Measurements from ENCODE around the gene RGS12.

RGS12 gene

GRCh38 chr4:3288571-3289094 is 4.2 kb upstream of the RGS12 start:
- WGBS (ENCODE audit: extremely low coverage, insufficient coverage, low lambda C conversion rate), result no CpG with 5 or more reads among the region's 11 CpGs
- no peak for DNase-seq
- Histone ChIP-seq H3K36me3 (ENCODE audit: control insufficient read depth, insufficient read depth, low read length) (no peaks in the 10 kb centered on the region), H3K4me2 (ENCODE audit: low read length) (no peak overlapping the region), H4K5ac (ENCODE audit: low read length) (no peak overlapping the region), H3K9ac (ENCODE audit: low read length) (no peak overlapping the region), H3K56ac (ENCODE audit: low read length) (no peak overlapping the region), H2BK120ac (ENCODE audit: low read depth, low read length) (no peak overlapping the region), H3K79me2 (ENCODE audit: control insufficient read depth, insufficient read depth, low read length) (no peaks in the 10 kb centered on the region), H3K18ac (ENCODE audit: low read length) (no peak overlapping the region), H3K4ac (ENCODE audit: low read depth, low read length) (no peak overlapping the region), H3K4me3 (ENCODE audit: low read length) (no peak overlapping the region), H4K8ac (ENCODE audit: low read depth, low read length) (no peak overlapping the region), H3K4me1 (ENCODE audit: control insufficient read depth, low read depth, low read length) (no peaks in the 10 kb centered on the region), H3K27ac (ENCODE audit: low read depth, low read length) (no peak overlapping the region), H3K27me3 (ENCODE audit: insufficient read depth, low read length, poor library complexity) (no peaks in the 10 kb centered on the region), H2AK5ac (ENCODE audit: low read length) (no peak overlapping the region), H2BK5ac (ENCODE audit: low read length) (no peak overlapping the region), H3K79me1 (ENCODE audit: low read length) (no peaks in the 10 kb centered on the region), H2BK15ac (replicated peaks; ENCODE audit: low read depth) (no peak overlapping the region), H3K23ac (ENCODE audit: low read length) (no peak overlapping the region)

- H4K5ac ChIP-seq (ENCODE audit: low read length), result no peak overlapping the region
- H2BK120ac ChIP-seq (ENCODE audit: low read depth, low read length), result no peak overlapping the region
- H3K56ac ChIP-seq (ENCODE audit: low read length), result no peak overlapping the region
- no peak overlapping the region for H2BK15ac ChIP-seq (replicated peaks; ENCODE audit: low read depth)
- H4K8ac ChIP-seq (ENCODE audit: low read depth, low read length), result no peak overlapping the region
- H3K9ac ChIP-seq (ENCODE audit: low read length), result no peak overlapping the region
- no peak overlapping the region for H3K4ac ChIP-seq (ENCODE audit: low read depth, low read length)
- no peak overlapping the region for H3K18ac ChIP-seq (ENCODE audit: low read length)
- WGBS (ENCODE audit: extremely low coverage, insufficient coverage, low lambda C conversion rate), result no CpG with 5 or more reads among the region's 11 CpGs
- no peak overlapping the region for H3K23ac ChIP-seq (ENCODE audit: low read length)
- peaks cover 4% of the 10 kb centered on the region for H3K4me1 ChIP-seq (ENCODE audit: control insufficient read depth, low read depth, low read length)
- no peak overlapping the region for H3K4me3 ChIP-seq (ENCODE audit: low read length)
- no peak overlapping the region for H3K4me2 ChIP-seq (ENCODE audit: low read length)
- no peaks in the 10 kb centered on the region for H3K27me3 ChIP-seq (ENCODE audit: insufficient read depth, low read length, poor library complexity)
- no peaks in the 10 kb centered on the region for H3K79me2 ChIP-seq (ENCODE audit: control insufficient read depth, insufficient read depth, low read length)
- no peak overlapping the region for H2BK5ac ChIP-seq (ENCODE audit: low read length)
- peaks cover 2% of the 10 kb centered on the region for H3K79me1 ChIP-seq (ENCODE audit: low read length)
- H3K36me3 ChIP-seq (ENCODE audit: control insufficient read depth, insufficient read depth, low read length), result no peaks in the 10 kb centered on the region
- H2AK5ac ChIP-seq (ENCODE audit: low read length), result no peak overlapping the region
- no peak overlapping the region for H3K27ac ChIP-seq (ENCODE audit: low read depth, low read length)
- no peak for DNase-seq
These were observed 2.3 kb upstream of the RGS12 start for GRCh38 chr4:3290476-3290875.

GRCh38 chr4:3290889-3291321 is 1.9 kb upstream of the RGS12 start:
- DNase-seq, result no peak
- Histone ChIP-seq H3K18ac (ENCODE audit: low read length) (no peak overlapping the region), H2AK5ac (ENCODE audit: low read length) (no peak overlapping the region), H4K8ac (ENCODE audit: low read depth, low read length) (no peak overlapping the region), H3K27ac (ENCODE audit: low read depth, low read length) (no peak overlapping the region), H3K9ac (ENCODE audit: low read length) (no peak overlapping the region), H3K4me2 (ENCODE audit: low read length) (no peak overlapping the region), H3K79me2 (ENCODE audit: control insufficient read depth, insufficient read depth, low read length) (no peaks in the 10 kb centered on the region), H3K36me3 (ENCODE audit: control insufficient read depth, insufficient read depth, low read length) (no peaks in the 10 kb centered on the region), H3K4me1 (ENCODE audit: control insufficient read depth, low read depth, low read length) (peaks cover 4% of the 10 kb centered on the region), H3K56ac (ENCODE audit: low read length) (no peak overlapping the region), H3K4me3 (ENCODE audit: low read length) (no peak overlapping the region), H3K4ac (ENCODE audit: low read depth, low read length) (no peak overlapping the region), H3K23ac (ENCODE audit: low read length) (no peak overlapping the region), H2BK5ac (ENCODE audit: low read length) (no peak overlapping the region), H4K5ac (ENCODE audit: low read length) (no peak overlapping the region), H2BK120ac (ENCODE audit: low read depth, low read length) (no peak overlapping the region), H3K79me1 (ENCODE audit: low read length) (peaks cover 2% of the 10 kb centered on the region), H2BK15ac (replicated peaks; ENCODE audit: low read depth) (no peak overlapping the region), H3K27me3 (ENCODE audit: insufficient read depth, low read length, poor library complexity) (no peaks in the 10 kb centered on the region)
- no CpG with 5 or more reads among the region's 9 CpGs for WGBS (ENCODE audit: extremely low coverage, insufficient coverage, low lambda C conversion rate)

- Histone ChIP-seq H3K9ac (ENCODE audit: low read length) (peak overlapping the region; percentile 82), H2BK5ac (ENCODE audit: low read length) (no peak overlapping the region), H3K79me2 (ENCODE audit: control insufficient read depth, insufficient read depth, low read length) (no peaks in the 10 kb centered on the region), H2AK5ac (ENCODE audit: low read length) (no peak overlapping the region), H3K4me3 (ENCODE audit: low read length) (peak overlapping the region; percentile 65), H3K4ac (ENCODE audit: low read depth, low read length) (no peak overlapping the region), H3K18ac (ENCODE audit: low read length) (no peak overlapping the region), H3K4me1 (ENCODE audit: control insufficient read depth, low read depth, low read length) (peaks cover 4% of the 10 kb centered on the region), H3K4me2 (ENCODE audit: low read length) (peak overlapping the region; percentile 93), H3K79me1 (ENCODE audit: low read length) (peaks cover 2% of the 10 kb centered on the region), H3K27ac (ENCODE audit: low read depth, low read length) (no peak overlapping the region), H4K8ac (ENCODE audit: low read depth, low read length) (no peak overlapping the region), H2BK15ac (replicated peaks; ENCODE audit: low read depth) (no peak overlapping the region), H3K36me3 (ENCODE audit: control insufficient read depth, insufficient read depth, low read length) (no peaks in the 10 kb centered on the region), H3K27me3 (ENCODE audit: insufficient read depth, low read length, poor library complexity) (no peaks in the 10 kb centered on the region), H3K23ac (ENCODE audit: low read length) (no peak overlapping the region), H3K56ac (ENCODE audit: low read length) (peak overlapping the region; percentile 86), H4K5ac (ENCODE audit: low read length) (no peak overlapping the region), H2BK120ac (ENCODE audit: low read depth, low read length) (no peak overlapping the region)
- no CpG with 5 or more reads among the region's 24 CpGs for WGBS (ENCODE audit: extremely low coverage, insufficient coverage, low lambda C conversion rate)
- DNase-seq, result peak; percentile 67
These were observed 1.3 kb upstream of the RGS12 start for GRCh38 chr4:3291411-3291968.

GRCh38 chr4:3291969-3292570 is 751 bp upstream of the RGS12 start:
- DNase-seq, result peak; percentile 42
- Histone ChIP-seq H2BK120ac (ENCODE audit: low read depth, low read length) (no peak overlapping the region), H3K27me3 (ENCODE audit: insufficient read depth, low read length, poor library complexity) (no peaks in the 10 kb centered on the region), H4K8ac (ENCODE audit: low read depth, low read length) (no peak overlapping the region), H4K5ac (ENCODE audit: low read length) (no peak overlapping the region), H3K4ac (ENCODE audit: low read depth, low read length) (no peak overlapping the region), H3K18ac (ENCODE audit: low read length) (peak overlapping the region; percentile 4), H2AK5ac (ENCODE audit: low read length) (no peak overlapping the region), H3K4me2 (ENCODE audit: low read length) (peak overlapping the region; percentile 93), H3K79me1 (ENCODE audit: low read length) (peaks cover 2% of the 10 kb centered on the region), H3K27ac (ENCODE audit: low read depth, low read length) (no peak overlapping the region), H3K23ac (ENCODE audit: low read length) (no peak overlapping the region), H2BK5ac (ENCODE audit: low read length) (no peak overlapping the region), H3K4me1 (ENCODE audit: control insufficient read depth, low read depth, low read length) (peaks cover 4% of the 10 kb centered on the region), H3K9ac (ENCODE audit: low read length) (peak overlapping the region; percentile 82), H3K56ac (ENCODE audit: low read length) (peak overlapping the region; percentile 86), H3K36me3 (ENCODE audit: control insufficient read depth, insufficient read depth, low read length) (no peaks in the 10 kb centered on the region), H3K79me2 (ENCODE audit: control insufficient read depth, insufficient read depth, low read length) (no peaks in the 10 kb centered on the region), H2BK15ac (replicated peaks; ENCODE audit: low read depth) (no peak overlapping the region), H3K4me3 (ENCODE audit: low read length) (peak overlapping the region; percentile 65)
- no CpG with 5 or more reads among the region's 60 CpGs for WGBS (ENCODE audit: extremely low coverage, insufficient coverage, low lambda C conversion rate)
